Measurements from ENCODE around the gene SBF2. TPM values are rescaled to one million over a fixed set of nuclear protein-coding genes. Genes with fewer than 3 reads are reported as not detected.
"Not testable (repeated sequence)": the region's sequence is repeated elsewhere in the genome, so short reads cannot be mapped to it uniquely, and the experiment has no call there.

The SBF2 gene
- polyA plus RNA-seq, 1 donor from 2014 or later = 53.4 TPM

GRCh38 chr11:10130875-10131274, 163.1 kb downstream of the SBF2 start:
- H3K9me2 ChIP-seq (ENCODE audit: insufficient read depth, low read length) = no peaks in the 10 kb centered on the region
- no peaks in the 10 kb centered on the region for H4K20me1 ChIP-seq (ENCODE audit: insufficient read depth)
- no peak overlapping the region for H3K27ac ChIP-seq (ENCODE audit: low read length)
- no peak overlapping the region for H3K4me3 ChIP-seq (ENCODE audit: low read length)
- no peaks in the 10 kb centered on the region for H3F3A ChIP-seq (ENCODE audit: insufficient read depth, low read length, poor library complexity, severe bottlenecking)
- no peak for TF ChIP-seq POLR2AphosphoS5 (IDR thresholded peaks at IDR 0.05)
- TF ChIP-seq TAF1 (IDR thresholded peaks at IDR 0.05; ENCODE audit: low read depth) = no peak
- no peak for TF ChIP-seq EZH2 (IDR thresholded peaks at IDR 0.05; ENCODE audit: borderline replicate concordance, insufficient read depth, low read length, poor library complexity, severe bottlenecking)
- no peak for TF ChIP-seq REST (IDR thresholded peaks at IDR 0.05; ENCODE audit: borderline replicate concordance)
- no peak for TF ChIP-seq RAD21 (conservative IDR thresholded peaks at IDR 0.05)
- no peak for TF ChIP-seq MXI1 (conservative IDR thresholded peaks at IDR 0.05; ENCODE audit: poor library complexity, severe bottlenecking)
- TF ChIP-seq EP300 (conservative IDR thresholded peaks at IDR 0.05; ENCODE audit: poor library complexity, severe bottlenecking) = no peak
- no peak for TF ChIP-seq CTCF (IDR thresholded peaks at IDR 0.05; ENCODE audit: poor library complexity, severe bottlenecking)
- TF ChIP-seq SMC3 (conservative IDR thresholded peaks at IDR 0.05; ENCODE audit: poor library complexity) = no peak
- H3K27me3 ChIP-seq (ENCODE audit: insufficient read depth, low read depth, low read length) = no peaks in the 10 kb centered on the region
- H3K79me2 ChIP-seq (replicated peaks; ENCODE audit: insufficient read depth, low read length) = no peaks in the 10 kb centered on the region
- no peak overlapping the region for H3K9ac ChIP-seq (ENCODE audit: low read length)
- no peaks in the 10 kb centered on the region for H3K36me3 ChIP-seq (ENCODE audit: insufficient read depth, low read length)
- H3K9me3 ChIP-seq (ENCODE audit: low read length) = no peaks in the 10 kb centered on the region
- no peak overlapping the region for H2AFZ ChIP-seq (ENCODE audit: low read depth, low read length)
- no peak overlapping the region for H3K4me2 ChIP-seq (ENCODE audit: low read length)

- not testable (repeated sequence) for H3K9ac ChIP-seq (ENCODE audit: low read length); H3K4me3 ChIP-seq (ENCODE audit: low read length); H3K4me2 ChIP-seq (ENCODE audit: low read length); H3K36me3 ChIP-seq (ENCODE audit: insufficient read depth, low read length); H3K27ac ChIP-seq (ENCODE audit: low read length); H3K9me2 ChIP-seq (ENCODE audit: insufficient read depth, low read length); H3K27me3 ChIP-seq (ENCODE audit: insufficient read depth, low read depth, low read length); H4K20me1 ChIP-seq (ENCODE audit: insufficient read depth); H3K79me2 ChIP-seq (replicated peaks; ENCODE audit: insufficient read depth, low read length); H3F3A ChIP-seq (ENCODE audit: insufficient read depth, low read length, poor library complexity, severe bottlenecking); H3K9me3 ChIP-seq (ENCODE audit: low read length); H2AFZ ChIP-seq (ENCODE audit: low read depth, low read length)
Measured at GRCh38 chr11:10129184-10129583, 164.8 kb downstream of the SBF2 start.

- Histone ChIP-seq H3K9me3 (ENCODE audit: low read length) (no peaks in the 10 kb centered on the region), H3K9me2 (ENCODE audit: insufficient read depth, low read length) (no peaks in the 10 kb centered on the region), H3K9ac (ENCODE audit: low read length) (no peak overlapping the region), H3K36me3 (ENCODE audit: insufficient read depth, low read length) (no peaks in the 10 kb centered on the region), H2AFZ (ENCODE audit: low read depth, low read length) (no peak overlapping the region), H3K79me2 (replicated peaks; ENCODE audit: insufficient read depth, low read length) (no peaks in the 10 kb centered on the region), H3K4me2 (ENCODE audit: low read length) (no peak overlapping the region), H4K20me1 (ENCODE audit: insufficient read depth) (no peaks in the 10 kb centered on the region), H3K4me3 (ENCODE audit: low read length) (no peak overlapping the region), H3F3A (ENCODE audit: insufficient read depth, low read length, poor library complexity, severe bottlenecking) (no peaks in the 10 kb centered on the region), H3K27ac (ENCODE audit: low read length) (no peak overlapping the region), H3K27me3 (ENCODE audit: insufficient read depth, low read depth, low read length) (no peaks in the 10 kb centered on the region)
- TF ChIP-seq POLR2AphosphoS5 (IDR thresholded peaks at IDR 0.05) (no peak), EZH2 (IDR thresholded peaks at IDR 0.05; ENCODE audit: borderline replicate concordance, insufficient read depth, low read length, poor library complexity, severe bottlenecking) (no peak), TAF1 (IDR thresholded peaks at IDR 0.05; ENCODE audit: low read depth) (no peak), RAD21 (conservative IDR thresholded peaks at IDR 0.05) (no peak), CTCF (IDR thresholded peaks at IDR 0.05; ENCODE audit: poor library complexity, severe bottlenecking) (no peak), SMC3 (conservative IDR thresholded peaks at IDR 0.05; ENCODE audit: poor library complexity) (no peak), MXI1 (conservative IDR thresholded peaks at IDR 0.05; ENCODE audit: poor library complexity, severe bottlenecking) (no peak), EP300 (conservative IDR thresholded peaks at IDR 0.05; ENCODE audit: poor library complexity, severe bottlenecking) (no peak), REST (IDR thresholded peaks at IDR 0.05; ENCODE audit: borderline replicate concordance) (no peak)
Measured at GRCh38 chr11:10125522-10126133, 168.4 kb downstream of the SBF2 start.
